Stimulated activated CD4-positive, alpha-beta T cell treated with anti-CD3 and anti-CD28 coated beads, Interleukin-12 subunit alpha, Interleukin-12 subunit beta, amount 100 ng/mL, for 48 hours (primary cell): ENCODE data around the gene RAB25.
A peak's percentile ranks its signal among the peaks of the same experiment; 100 is the strongest.

Experiments used
- DNase-seq, 3 donors: peaks; one replicate each; pipeline ENCODE4 v3.0.0-alpha.2; 2020; ENCODE audit warnings: low read depth in 2 of 3, low spot score in 1 of 3

RAB25 gene

GRCh38 chr1:156100205-156100995 lies 39.4 kb downstream of the RAB25 start:
- DNase-seq = no peak

GRCh38 chr1:156101880-156102279 lies 40.9 kb downstream of the RAB25 start:
- no peak for DNase-seq

GRCh38 chr1:156102633-156103511 lies 41.9 kb downstream of the RAB25 start:
- no peak for DNase-seq

GRCh38 chr1:156103521-156103947 lies 42.6 kb downstream of the RAB25 start:
- DNase-seq = no peak

- DNase-seq = no peak
Observed at GRCh38 chr1:156104065-156104810, 43.3 kb downstream of the RAB25 start.

- DNase-seq = no peak
Observed at GRCh38 chr1:156104861-156105832, 44.2 kb downstream of the RAB25 start.

- no peak for DNase-seq
Observed at GRCh38 chr1:156106624-156107488, 45.9 kb downstream of the RAB25 start.

GRCh38 chr1:156108057-156108456 lies 47.1 kb downstream of the RAB25 start:
- no peak for DNase-seq

- DNase-seq = no peak
Observed at GRCh38 chr1:156108664-156109241, 47.8 kb downstream of the RAB25 start.

- DNase-seq = no peak
Observed at GRCh38 chr1:156110252-156110651, 49.3 kb downstream of the RAB25 start.

- no peak for DNase-seq
Observed at GRCh38 chr1:156111355-156111962, 50.5 kb downstream of the RAB25 start.

- DNase-seq = no peak
Observed at GRCh38 chr1:156112276-156113137, 51.5 kb downstream of the RAB25 start.

GRCh38 chr1:156113282-156113950 lies 52.5 kb downstream of the RAB25 start:
- DNase-seq = no peak

- DNase-seq = peak; percentile 67 to 77 (median 69)
Observed at GRCh38 chr1:156114101-156114918, 53.4 kb downstream of the RAB25 start, which contains the start of gene LMNA. TSS of gene LMNA (plus strand) at chr1:156114711. CDS start at chr1:156114919, 208 bp downstream.

- no peak for DNase-seq
Observed at GRCh38 chr1:156114919-156115513, 54.1 kb downstream of the RAB25 start.
